HG02852 (cell line): ENCODE results near the gene XPR1.
"Not testable (repeated sequence)": the region's sequence is repeated elsewhere in the genome, so short reads cannot be mapped to it uniquely, and the experiment has no call there.

Source experiments
- ATAC-seq: cut with Tn5 transposase; IDR thresholded peaks from one replicate; pipeline ENCODE4 v1.9.1; 2021; ENCODE audit warnings: mild to moderate bottlenecking, moderate library complexity; ENCODE audit not compliant: unreplicated experiment

XPR1 gene

DNA sequence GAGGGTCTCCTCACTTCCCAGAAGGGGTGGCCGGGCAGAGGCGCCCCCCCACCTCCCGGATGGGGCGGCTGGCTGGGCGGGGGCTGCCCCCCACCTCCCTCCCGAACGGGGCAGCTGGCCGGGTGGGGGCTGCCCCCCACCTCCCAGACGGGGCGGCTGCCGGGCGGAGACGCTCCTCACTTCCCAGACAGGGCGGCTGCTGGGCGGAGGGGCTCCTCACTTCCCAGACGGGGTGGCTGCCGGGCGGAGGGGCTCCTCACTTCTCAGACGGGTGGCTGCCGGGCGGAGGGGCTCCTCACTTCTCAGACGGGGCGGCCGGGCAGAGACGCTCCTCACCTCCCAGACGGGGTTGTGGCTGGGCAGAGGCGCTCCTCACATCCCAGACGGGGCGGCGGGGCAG, 78.9 kb downstream of the XPR1 start:
- ATAC-seq, result not testable (repeated sequence)

DNA sequence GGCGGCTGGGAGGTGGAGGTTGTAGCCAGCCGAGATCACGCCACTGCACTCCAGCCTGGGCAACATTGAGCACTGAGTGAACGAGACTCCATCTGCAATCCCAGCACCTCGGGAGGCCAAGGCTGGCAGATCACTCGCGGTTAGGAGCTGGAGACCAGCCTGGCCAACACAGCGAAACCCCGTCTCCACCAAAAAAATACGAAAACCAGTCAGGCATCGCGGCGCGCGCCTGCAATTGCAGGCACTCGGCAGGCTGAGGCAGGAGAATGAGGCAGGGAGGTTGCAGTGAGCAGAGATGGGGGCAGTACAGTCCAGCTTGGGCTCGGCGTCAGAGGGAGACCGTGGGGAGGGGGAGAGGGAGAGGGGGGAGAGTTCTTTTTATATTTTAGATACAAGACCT, 79.4 kb downstream of the XPR1 start:
- not testable (repeated sequence) for ATAC-seq

DNA sequence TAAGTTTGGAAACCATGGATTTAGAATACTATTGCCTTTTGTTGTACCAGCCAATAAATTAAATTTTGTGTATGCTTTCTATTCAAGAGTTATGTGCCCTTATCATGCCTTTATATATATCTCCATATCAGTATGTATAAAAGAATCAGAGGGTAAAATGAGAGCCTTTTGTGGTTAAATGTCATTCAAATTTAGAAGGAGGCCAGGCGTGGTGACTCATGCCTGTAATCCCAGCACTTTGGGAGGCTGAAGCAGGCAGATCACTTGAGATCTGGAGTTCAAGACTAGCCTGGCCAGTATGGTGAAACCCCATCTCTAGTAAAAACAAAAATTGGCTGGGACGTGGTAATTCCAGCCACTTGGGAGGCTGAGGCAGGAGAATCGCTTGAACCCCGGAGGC, 88.9 kb downstream of the XPR1 start:
- no peak for ATAC-seq

DNA sequence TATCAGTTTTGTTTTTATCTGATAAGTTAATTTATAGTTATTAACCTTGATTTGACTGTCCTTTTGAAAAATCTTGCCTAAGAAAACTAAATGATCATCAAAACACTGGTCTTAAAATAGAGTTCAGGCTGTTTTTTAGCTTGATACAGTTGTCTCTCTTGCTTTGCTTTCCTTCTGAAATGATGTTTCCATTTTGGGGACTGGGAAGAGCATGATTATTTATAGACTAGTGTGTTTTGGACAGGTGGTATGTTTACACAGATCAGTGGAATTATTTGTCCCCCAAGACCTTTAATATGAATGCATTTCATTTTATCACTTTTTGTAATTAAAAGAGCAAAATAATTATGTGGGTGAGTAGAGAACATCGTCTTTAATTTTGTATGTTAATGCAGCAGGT, 90.8 kb downstream of the XPR1 start:
- no peak for ATAC-seq

DNA sequence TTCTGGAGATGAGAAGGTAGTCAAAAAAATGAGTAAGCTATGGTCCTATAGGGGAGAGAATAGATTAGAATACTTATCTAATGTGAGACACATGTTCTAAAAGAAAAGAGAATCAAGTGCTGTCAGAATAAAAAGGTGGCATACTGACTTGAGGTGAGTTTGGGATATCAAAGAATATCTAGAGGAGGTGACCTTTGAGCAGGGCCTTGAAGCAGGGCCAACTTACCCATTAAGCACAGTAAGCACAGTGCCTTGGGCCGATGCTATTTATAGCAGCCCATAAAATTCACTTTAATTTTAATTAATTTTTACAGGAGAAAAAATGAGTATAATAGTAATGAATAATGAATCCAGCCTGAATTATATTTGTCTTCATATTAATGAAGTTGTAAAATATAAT, 92.2 kb downstream of the XPR1 start:
- no peak for ATAC-seq

DNA sequence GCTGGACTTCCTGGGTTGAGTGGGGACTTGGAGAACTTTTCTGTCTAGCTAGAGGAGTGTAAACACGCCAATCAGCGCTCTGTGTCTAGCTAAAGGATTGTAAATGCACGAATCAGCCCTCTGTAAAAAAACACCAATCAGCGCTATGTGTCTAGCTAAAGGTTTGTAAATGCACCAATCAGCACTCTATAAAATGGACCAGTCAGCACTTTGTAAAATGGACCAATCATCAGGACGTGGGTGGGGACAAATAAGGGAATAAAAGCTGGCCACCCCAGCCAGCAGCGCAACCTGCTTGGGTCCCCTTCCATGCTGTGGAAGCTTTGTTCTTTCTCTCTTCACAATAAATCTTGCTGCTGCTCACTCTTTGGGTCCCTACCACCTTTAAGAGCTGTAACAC, 94.2 kb downstream of the XPR1 start:
- not testable (repeated sequence) for ATAC-seq

DNA sequence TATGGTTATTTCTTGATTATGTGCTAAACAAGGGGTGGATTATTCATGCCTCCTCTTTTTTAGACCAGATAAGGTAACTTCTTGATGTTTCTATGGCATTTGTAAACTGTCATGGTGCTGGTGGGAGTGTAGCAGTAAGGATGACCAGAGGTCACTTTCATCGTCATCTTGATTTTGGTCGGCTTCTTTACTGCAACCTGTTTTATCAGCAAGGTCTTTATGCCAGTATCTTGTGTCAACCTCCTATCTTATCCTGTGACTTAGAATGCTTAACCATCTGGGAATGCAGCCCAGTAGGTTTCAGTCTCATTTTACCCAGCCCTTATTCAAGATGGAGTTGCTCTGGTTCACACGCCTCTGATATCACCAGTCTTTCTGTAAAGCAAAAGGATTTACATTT, 95.9 kb downstream of the XPR1 start:
- not testable (repeated sequence) for ATAC-seq

DNA sequence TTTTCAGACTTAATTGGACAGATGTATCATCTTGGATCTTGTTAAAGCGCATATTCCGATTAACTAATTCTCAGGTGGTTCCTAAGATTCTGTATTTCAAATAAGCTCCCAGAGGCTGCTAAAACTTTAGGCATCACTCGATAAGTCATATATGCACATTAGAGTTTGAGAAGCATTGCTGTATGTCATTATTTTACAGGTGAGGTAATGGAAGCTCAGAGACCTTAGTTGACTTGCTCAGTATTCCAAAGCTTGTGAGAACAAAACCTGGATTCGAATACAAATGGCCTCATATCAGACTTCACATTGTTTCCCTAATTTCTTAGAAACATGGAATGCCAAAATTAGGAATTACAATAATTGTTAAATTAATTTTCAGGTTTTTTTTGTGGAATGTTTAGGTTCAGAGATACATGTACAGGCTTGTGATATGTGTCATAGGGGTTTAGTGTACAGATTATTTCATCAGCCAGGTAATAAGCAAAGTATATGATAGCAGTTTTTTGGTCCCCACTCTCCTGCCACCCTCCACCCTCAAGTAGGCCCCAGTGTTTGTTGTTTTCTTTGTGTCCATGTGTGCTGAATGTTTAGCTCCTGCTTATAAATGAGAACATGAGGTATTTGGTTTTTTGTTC, 96.8 kb downstream of the XPR1 start:
- no peak for ATAC-seq

DNA sequence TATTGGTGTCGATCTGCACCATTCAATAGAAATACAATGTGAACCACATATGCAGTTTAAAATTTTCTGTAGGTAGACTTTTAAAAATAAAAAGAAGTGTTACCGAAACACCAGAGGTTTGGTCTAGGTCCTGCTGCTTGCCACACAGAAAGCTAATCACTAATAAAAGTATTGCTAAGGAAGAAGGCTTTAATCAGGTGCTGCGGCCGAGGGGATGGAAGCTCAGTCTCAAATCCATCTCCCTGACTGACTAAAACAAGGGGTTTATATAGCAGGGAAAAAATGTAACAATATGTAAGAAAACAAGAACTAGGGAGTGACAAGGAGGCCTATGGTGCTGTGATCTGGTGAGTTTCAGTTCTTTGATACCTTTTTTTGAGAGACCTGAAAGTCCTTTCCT, 99.3 kb downstream of the XPR1 start:
- no peak for ATAC-seq

DNA sequence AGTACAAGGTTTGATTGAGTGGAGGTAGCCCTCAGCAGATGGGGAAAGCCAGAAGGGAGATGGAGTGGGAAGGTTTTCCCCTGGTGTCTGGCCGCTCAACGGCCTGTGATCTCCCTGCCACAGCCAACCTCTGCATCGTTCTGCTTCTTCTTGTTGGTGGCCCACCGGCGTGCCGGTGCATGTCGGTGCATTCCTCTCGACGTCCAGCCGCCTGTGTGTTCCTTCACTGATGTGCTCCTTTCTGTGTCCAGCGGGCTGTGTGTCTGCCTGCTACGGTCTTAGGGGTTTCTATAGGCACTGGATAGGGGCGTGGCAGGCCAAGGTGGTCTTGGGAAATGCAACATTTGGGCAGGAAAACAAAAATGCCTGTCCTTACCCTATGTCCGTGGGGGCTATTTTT, 101.0 kb downstream of the XPR1 start:
- no peak for ATAC-seq

DNA sequence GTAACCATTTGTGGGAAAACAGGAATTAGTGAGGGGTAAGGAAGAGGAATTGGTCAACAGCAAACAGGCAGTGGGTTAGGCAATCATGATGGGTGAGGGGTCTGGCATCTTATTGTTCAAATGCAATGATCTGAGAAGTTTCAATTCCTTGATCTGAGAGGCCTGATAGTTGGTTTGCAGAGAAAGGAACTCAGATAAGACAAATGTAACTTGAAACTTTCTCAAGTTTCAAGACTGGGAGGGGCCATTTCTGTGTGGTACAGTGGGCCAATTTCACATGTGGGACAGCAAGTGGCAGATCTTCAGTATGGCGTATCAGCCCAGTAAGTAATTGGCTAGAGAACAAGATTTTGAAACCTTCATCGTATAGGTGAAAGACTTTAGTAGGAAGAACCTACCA, 102.5 kb downstream of the XPR1 start:
- ATAC-seq, result no peak

DNA sequence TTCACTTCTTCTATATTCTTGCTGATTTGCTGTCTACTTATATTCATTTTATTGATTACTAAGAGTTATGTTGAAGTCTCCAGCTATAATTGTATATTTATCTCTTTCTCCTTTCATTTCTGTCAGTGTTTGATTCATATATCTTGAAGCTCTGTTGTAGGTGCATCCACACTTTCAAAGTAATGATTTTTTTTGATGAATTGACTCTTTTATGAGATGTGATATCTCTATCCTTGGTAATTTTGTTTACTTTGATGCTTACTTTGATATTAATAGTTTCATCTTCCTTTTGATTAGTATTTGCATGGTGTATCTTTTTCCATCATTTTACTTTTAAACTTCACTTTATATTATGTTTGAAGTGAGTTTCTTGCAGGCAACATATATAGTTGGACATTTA, 110.8 kb downstream of the XPR1 start:
- ATAC-seq, result no peak

DNA sequence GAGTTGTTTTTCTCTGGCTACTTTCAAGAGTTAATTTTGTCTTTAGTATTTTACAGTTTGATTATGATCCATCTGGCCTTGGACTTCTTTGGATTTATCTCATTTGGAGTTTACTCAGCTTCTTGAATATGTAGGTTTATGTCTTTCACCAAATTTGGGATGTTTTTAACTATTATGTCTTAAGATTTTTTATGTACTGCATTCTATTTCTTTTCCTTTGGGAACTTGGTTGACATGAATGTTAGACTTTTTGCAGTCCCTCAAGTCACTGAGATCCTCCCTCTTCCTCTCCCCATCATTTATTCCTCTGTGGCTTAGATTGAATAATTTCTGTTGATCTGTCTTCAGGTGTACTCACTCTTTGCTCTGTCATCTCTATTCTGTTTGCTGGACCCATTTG, 112.0 kb downstream of the XPR1 start:
- ATAC-seq, result no peak

DNA sequence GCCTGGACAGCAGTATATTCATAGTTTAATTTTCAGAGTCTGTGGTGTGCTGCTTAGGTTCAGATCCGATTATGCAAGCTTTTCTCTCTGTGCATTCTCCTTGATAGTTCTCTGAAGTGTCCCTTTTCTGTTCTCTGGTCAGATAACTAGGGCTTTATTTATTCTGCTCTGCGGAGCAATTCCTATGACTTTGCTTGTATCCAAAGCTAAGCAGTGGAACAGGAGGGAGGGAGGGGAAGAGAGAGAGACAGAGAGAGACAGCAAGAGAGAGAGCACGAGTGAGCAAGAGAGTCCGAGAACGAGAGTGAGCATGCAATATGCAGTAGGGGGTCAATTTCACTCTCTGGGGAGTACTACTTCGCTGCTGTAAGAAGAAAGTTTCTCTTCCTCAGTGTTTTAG, 113.3 kb downstream of the XPR1 start:
- ATAC-seq, result no peak

DNA sequence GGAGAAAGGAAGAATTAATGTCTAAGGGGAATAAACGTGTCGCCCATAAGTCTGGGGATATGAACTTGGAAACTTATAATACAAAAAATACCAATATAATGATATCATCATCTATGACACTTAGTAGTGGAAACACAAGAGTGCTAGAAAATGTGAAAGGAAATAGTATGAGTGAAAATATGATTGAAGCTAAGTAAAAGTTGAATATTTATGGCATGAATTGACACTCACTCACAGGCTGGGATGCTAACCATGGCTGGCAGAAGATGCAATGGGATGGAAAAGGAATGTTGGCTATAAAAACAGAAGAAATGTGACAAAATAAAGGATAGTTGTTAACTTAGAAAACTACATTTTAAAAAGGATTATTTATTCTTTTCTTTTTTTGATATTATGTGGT, 120.1 kb downstream of the XPR1 start:
- no peak for ATAC-seq

DNA sequence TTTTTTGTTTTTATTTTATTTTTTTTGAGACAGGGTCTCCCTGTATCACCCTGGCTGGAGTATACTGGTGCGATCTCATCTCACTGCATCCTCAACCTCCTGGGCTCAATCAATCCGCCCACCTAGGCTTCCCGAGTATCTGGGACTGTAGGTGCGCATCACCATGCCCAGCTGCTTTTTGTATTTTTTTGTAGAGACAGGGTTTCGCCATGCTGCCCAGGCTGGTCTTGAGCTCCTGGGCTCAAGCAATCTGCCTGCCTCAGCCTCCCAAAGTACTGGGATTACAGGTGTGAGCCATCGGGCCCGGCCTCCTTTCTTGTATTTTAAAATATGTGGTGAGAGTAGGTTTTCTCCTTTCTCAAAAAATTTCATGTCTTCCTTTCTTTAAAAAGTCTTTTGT, 122.6 kb downstream of the XPR1 start:
- ATAC-seq, result no peak

DNA sequence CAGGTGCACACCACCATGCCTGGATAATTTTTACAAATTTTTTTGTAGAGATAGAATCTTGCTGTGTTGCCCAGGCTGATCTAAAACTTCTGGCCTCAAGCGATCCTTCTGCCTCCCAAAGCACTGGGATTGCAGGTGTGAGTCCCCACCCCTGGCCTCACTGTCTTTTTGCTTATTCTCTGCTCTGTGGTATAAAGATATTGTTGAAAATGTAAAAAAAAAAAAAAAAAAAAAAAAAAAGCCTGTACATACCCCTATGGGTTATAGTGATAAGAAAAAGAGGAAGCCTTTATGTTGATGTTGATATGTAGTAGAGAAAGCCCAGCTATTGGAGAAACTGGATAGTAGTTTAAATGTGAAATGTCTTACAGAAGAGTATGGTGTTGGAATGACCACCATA, 125.8 kb downstream of the XPR1 start:
- no peak for ATAC-seq

DNA sequence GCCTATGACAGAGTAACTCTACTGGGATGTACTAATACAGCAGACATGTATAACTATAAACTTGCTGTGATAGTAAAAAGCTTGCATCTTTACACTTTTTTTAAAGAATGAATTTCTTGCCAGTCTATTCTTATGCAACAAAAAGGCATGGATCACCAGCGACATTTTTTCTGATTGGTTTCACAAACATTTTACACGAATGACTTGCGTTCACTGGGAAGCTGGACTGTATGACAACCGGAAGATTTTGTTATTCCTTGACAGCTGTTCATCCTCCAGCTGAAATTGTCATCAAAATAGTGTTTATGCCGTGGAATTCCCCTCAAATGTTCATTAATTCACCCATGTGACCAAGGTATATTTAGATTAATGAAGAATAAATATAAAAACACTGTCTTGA, 131.0 kb downstream of the XPR1 start:
- no peak for ATAC-seq

DNA sequence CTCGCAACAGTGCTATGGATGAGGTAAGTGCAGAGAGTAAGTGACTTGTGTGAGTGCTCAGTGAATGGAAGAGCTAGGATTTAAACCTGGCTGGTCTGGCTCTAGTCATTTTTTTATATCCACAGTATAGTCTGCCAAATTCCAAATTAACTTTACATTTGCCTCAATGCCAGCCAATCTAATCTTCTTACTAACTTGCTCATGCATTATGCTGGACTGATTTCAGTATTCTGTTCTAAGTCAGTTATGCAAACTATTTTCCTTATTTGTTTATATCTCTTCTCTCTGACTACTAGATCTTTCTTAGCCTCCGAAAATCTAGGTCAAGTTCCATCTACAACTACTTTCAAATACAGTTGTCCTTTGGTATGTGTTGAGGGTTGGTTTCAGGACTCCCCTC, 133.3 kb downstream of the XPR1 start:
- ATAC-seq, result no peak

DNA sequence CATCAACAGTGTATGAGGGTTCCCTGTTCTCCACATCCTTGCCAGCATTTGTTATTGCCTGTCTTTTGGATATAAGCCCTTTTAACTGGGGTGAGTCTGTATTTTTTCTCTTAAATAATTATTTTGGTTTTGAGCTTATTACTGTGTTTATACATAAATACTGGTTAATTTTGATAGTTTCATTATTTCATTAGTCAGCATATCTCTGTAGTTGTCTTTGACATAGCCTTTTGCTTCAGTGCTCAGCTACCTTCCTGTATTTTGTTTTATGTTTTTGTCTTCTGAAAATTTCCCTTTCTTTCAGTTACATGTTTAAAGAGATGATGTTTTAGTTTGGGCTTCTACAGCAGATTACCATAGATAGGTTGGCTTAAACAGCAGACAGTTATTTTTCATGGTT, 138.1 kb downstream of the XPR1 start:
- ATAC-seq, result no peak

DNA sequence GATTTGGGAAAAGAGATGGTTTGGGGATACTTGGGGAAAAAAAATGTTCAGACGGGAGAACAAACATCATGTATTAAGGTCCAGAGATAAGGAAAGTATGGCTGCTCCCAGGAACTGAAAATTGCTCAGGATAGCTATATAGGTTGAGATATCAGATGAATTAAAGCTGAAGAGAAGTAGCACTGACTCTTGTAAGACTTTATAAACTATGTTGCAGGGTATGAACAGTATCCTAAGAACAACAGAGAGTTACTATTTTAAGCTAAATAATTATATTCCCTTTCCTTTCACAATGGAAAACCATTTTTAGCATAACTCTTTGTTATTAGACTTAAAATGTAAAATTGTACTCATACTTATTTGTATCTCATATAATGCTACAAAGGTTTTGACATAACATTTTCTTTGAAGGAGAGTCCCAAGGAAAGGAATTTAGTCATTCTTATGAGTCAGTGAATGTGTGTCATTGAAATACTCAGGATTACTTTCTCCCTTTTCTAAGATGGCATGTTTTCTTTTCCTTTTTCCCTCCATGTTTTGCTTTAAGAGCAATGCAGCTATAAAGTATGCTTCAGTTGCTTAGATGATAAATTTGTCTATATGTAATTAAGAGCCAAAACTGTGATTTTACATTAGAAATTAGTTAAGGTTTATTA, 141.5 kb downstream of the XPR1 start:
- no peak for ATAC-seq

DNA sequence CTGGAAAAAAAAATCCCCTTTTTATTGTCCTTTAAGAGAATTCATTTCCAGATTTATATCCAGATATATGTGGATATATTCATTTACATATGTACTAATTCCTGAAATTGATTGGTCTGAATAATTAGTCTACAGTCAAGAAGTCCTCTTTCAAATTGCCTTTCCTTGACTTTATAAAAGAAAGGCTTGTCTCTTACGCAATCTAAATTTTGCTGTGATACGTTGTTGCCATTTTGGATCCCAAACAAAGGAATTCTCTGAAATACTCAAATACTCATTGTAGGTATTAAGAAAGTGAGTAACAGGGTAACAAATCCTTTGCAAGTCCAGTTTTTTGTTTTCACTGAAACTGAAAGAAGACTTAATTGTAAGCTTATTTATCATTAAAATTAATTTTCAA, 144.0 kb downstream of the XPR1 start:
- ATAC-seq, result no peak

DNA sequence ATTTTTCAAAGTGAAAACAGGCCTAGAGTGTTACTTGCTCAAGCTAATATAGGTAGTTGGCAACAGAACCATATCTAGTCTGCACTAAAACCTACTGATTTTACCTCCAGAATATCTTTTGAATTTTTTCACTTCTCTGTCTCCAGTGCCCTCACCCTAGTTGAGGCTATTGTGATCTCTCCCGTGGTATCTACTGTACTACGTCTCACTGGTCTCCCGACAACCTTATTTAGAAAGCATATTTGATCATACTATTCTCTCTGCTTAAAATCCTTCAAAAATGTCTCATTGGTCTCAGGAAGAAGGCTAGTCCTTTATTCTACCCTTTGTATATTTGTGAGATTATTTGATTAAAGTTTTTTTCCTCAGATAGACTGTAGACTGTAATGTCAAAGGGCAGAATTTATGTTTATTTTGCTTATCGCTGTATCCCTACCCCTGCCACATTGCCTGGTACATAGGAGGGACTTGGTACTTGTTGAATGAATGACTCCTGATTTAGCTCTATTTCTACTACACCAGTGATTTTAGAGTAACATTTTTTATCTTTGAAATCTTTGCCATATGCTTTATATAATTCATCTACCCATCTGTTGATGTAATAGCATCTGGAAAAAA, 145.4 kb downstream of the XPR1 start:
- ATAC-seq, result no peak
